SU-DHL-6 (cell line): ENCODE results near the gene GJA3.

Source experiments
- CTCF ChIP-seq: fragments of 200-600 bp; sonication (generic); IDR thresholded peaks from one replicate; pipeline ENCODE4 v1.5.1; 2017; ENCODE audit warnings: antibody characterized with exemption, mild to moderate bottlenecking, low read length, moderate library complexity; ENCODE audit not compliant: insufficient read depth, poor library complexity, severe bottlenecking
- EZH2phosphoT487 ChIP-seq: fragments of 200-600 bp; sonication (generic), shearing (Covaris generic); conservative IDR thresholded peaks from 2 replicates; pipeline ENCODE4 v1.6.1; 2018; ENCODE audit warnings: mild to moderate bottlenecking, antibody characterized with exemption, low read length, moderate library complexity, mixed read lengths

GRCh38 chr13:20198781-20199180, 37.9 kb upstream of the GJA3 start:
- TF ChIP-seq CTCF (no peak), EZH2phosphoT487 (no peak)
